Measurements from ENCODE around the gene CALD1. TPM values are rescaled to one million over a fixed set of nuclear protein-coding genes. Genes with fewer than 3 reads are reported as not detected.

The CALD1 gene
- polyA plus RNA-seq, 1 donor = 191 TPM

GRCh38 chr7:134741907-134742635 is 37.4 kb upstream of the CALD1 start:
- no peak for DNase-seq
- H3K4me1 ChIP-seq (ENCODE audit: control insufficient read depth, insufficient read depth, low read length) = peaks cover 3% of the 10 kb centered on the region
- no peaks in the 10 kb centered on the region for H3K9me3 ChIP-seq (ENCODE audit: control insufficient read depth, low read depth, low read length)
- H3K4me3 ChIP-seq (ENCODE audit: low read length) = no peak overlapping the region
- peaks cover 3% of the 10 kb centered on the region for H3K27me3 ChIP-seq (ENCODE audit: control insufficient read depth, insufficient read depth, low read length)
- H3K27ac ChIP-seq (ENCODE audit: low read length) = peak overlapping the region; percentile 43
- no CpG with 5 or more reads among the region's 3 CpGs for WGBS (ENCODE audit: insufficient coverage, low lambda C conversion rate)
- H3K36me3 ChIP-seq (ENCODE audit: control insufficient read depth, insufficient read depth, low read length) = no peaks in the 10 kb centered on the region

- Histone ChIP-seq H3K27me3 (ENCODE audit: control insufficient read depth, insufficient read depth, low read length) (peaks cover 7% of the 10 kb centered on the region), H3K27ac (ENCODE audit: low read length) (peak overlapping the region; percentile 43), H3K4me1 (ENCODE audit: control insufficient read depth, insufficient read depth, low read length) (peaks cover 3% of the 10 kb centered on the region), H3K4me3 (ENCODE audit: low read length) (no peak overlapping the region), H3K9me3 (ENCODE audit: control insufficient read depth, low read depth, low read length) (no peaks in the 10 kb centered on the region), H3K36me3 (ENCODE audit: control insufficient read depth, insufficient read depth, low read length) (no peaks in the 10 kb centered on the region)
- peak in 1 of 2 donors; percentile 46 for DNase-seq
- WGBS (ENCODE audit: insufficient coverage, low lambda C conversion rate) = 100% methylated on average over 1 of the region's 2 CpGs
Measured at GRCh38 chr7:134742688-134743350, 36.6 kb upstream of the CALD1 start.

- DNase-seq = no peak
- peaks cover 3% of the 10 kb centered on the region for H3K4me1 ChIP-seq (ENCODE audit: control insufficient read depth, insufficient read depth, low read length)
- no peaks in the 10 kb centered on the region for H3K9me3 ChIP-seq (ENCODE audit: control insufficient read depth, low read depth, low read length)
- H3K36me3 ChIP-seq (ENCODE audit: control insufficient read depth, insufficient read depth, low read length) = no peaks in the 10 kb centered on the region
- no peak overlapping the region for H3K27ac ChIP-seq (ENCODE audit: low read length)
- H3K4me3 ChIP-seq (ENCODE audit: low read length) = no peak overlapping the region
- WGBS (ENCODE audit: insufficient coverage, low lambda C conversion rate) = 67% methylated on average over 3 of the region's 3 CpGs
- H3K27me3 ChIP-seq (ENCODE audit: control insufficient read depth, insufficient read depth, low read length) = peaks cover 7% of the 10 kb centered on the region
Measured at GRCh38 chr7:134744569-134744968, 34.9 kb upstream of the CALD1 start.

- whole genome bisulfite sequencing (ENCODE audit: insufficient coverage, low lambda C conversion rate) = no CpG with 5 or more reads among the region's 5 CpGs
- H3K27me3 ChIP-seq (ENCODE audit: control insufficient read depth, insufficient read depth, low read length) = peaks cover 5% of the 10 kb centered on the region
- no peaks in the 10 kb centered on the region for H3K9me3 ChIP-seq (ENCODE audit: control insufficient read depth, low read depth, low read length)
- peaks cover 3% of the 10 kb centered on the region for H3K4me1 ChIP-seq (ENCODE audit: control insufficient read depth, insufficient read depth, low read length)
- no peak overlapping the region for H3K27ac ChIP-seq (ENCODE audit: low read length)
- H3K36me3 ChIP-seq (ENCODE audit: control insufficient read depth, insufficient read depth, low read length) = no peaks in the 10 kb centered on the region
- H3K4me3 ChIP-seq (ENCODE audit: low read length) = no peak overlapping the region
- no peak for DNase-seq
Measured at GRCh38 chr7:134747326-134747725, 32.1 kb upstream of the CALD1 start.

- Histone ChIP-seq H3K36me3 (ENCODE audit: control insufficient read depth, insufficient read depth, low read length) (no peaks in the 10 kb centered on the region), H3K4me1 (ENCODE audit: control insufficient read depth, insufficient read depth, low read length) (no peaks in the 10 kb centered on the region), H3K27ac (ENCODE audit: low read length) (no peak overlapping the region), H3K9me3 (ENCODE audit: control insufficient read depth, low read depth, low read length) (no peaks in the 10 kb centered on the region), H3K27me3 (ENCODE audit: control insufficient read depth, insufficient read depth, low read length) (peaks cover 4% of the 10 kb centered on the region), H3K4me3 (ENCODE audit: low read length) (no peak overlapping the region)
- DNase-seq = peak; percentile 25 to 30
- 100% methylated on average over 1 of the region's 6 CpGs for WGBS (ENCODE audit: insufficient coverage, low lambda C conversion rate)
Measured at GRCh38 chr7:134750083-134751062, 29.1 kb upstream of the CALD1 start.

GRCh38 chr7:134752006-134752760 is 27.3 kb upstream of the CALD1 start:
- 100% methylated on average over 1 of the region's 6 CpGs for WGBS (ENCODE audit: insufficient coverage, low lambda C conversion rate)
- no peak for DNase-seq

GRCh38 chr7:134755422-134756022 is 23.9 kb upstream of the CALD1 start:
- 83% methylated on average over 1 of the region's 1 CpG for WGBS (ENCODE audit: insufficient coverage, low lambda C conversion rate)
- H3K4me1 ChIP-seq (ENCODE audit: control insufficient read depth, insufficient read depth, low read length) = no peaks in the 10 kb centered on the region
- no peak overlapping the region for H3K27ac ChIP-seq (ENCODE audit: low read length)
- DNase-seq = no peak
- H3K36me3 ChIP-seq (ENCODE audit: control insufficient read depth, insufficient read depth, low read length) = no peaks in the 10 kb centered on the region
- H3K9me3 ChIP-seq (ENCODE audit: control insufficient read depth, low read depth, low read length) = no peaks in the 10 kb centered on the region
- H3K4me3 ChIP-seq (ENCODE audit: low read length) = no peak overlapping the region
- H3K27me3 ChIP-seq (ENCODE audit: control insufficient read depth, insufficient read depth, low read length) = no peaks in the 10 kb centered on the region

More at GRCh38 chr7:134752006-134752760, 27.3 kb upstream of the CALD1 start:
- Histone ChIP-seq H3K4me1 (ENCODE audit: control insufficient read depth, insufficient read depth, low read length) (no peaks in the 10 kb centered on the region), H3K9me3 (ENCODE audit: control insufficient read depth, low read depth, low read length) (no peaks in the 10 kb centered on the region), H3K4me3 (ENCODE audit: low read length) (no peak overlapping the region), H3K36me3 (ENCODE audit: control insufficient read depth, insufficient read depth, low read length) (no peaks in the 10 kb centered on the region), H3K27me3 (ENCODE audit: control insufficient read depth, insufficient read depth, low read length) (peaks cover 4% of the 10 kb centered on the region), H3K27ac (ENCODE audit: low read length) (no peak overlapping the region)

- H3K9me3 ChIP-seq (ENCODE audit: control insufficient read depth, low read depth, low read length) = no peaks in the 10 kb centered on the region
- WGBS (ENCODE audit: insufficient coverage, low lambda C conversion rate) = no CpG with 5 or more reads among the region's 3 CpGs
- H3K27ac ChIP-seq (ENCODE audit: low read length) = no peak overlapping the region
Measured at GRCh38 chr7:134757938-134758337, 21.5 kb upstream of the CALD1 start.

GRCh38 chr7:134758981-134759380 is 20.5 kb upstream of the CALD1 start:
- WGBS (ENCODE audit: insufficient coverage, low lambda C conversion rate) = no CpG with 5 or more reads among the region's 1 CpG
- Histone ChIP-seq H3K4me3 (ENCODE audit: low read length) (no peak overlapping the region), H3K4me1 (ENCODE audit: control insufficient read depth, insufficient read depth, low read length) (no peaks in the 10 kb centered on the region), H3K27me3 (ENCODE audit: control insufficient read depth, insufficient read depth, low read length) (no peaks in the 10 kb centered on the region), H3K9me3 (ENCODE audit: control insufficient read depth, low read depth, low read length) (no peaks in the 10 kb centered on the region), H3K36me3 (ENCODE audit: control insufficient read depth, insufficient read depth, low read length) (no peaks in the 10 kb centered on the region), H3K27ac (ENCODE audit: low read length) (no peak overlapping the region)
- no peak for DNase-seq

More at GRCh38 chr7:134757938-134758337, 21.5 kb upstream of the CALD1 start:
- Histone ChIP-seq H3K4me3 (ENCODE audit: low read length) (no peak overlapping the region), H3K27me3 (ENCODE audit: control insufficient read depth, insufficient read depth, low read length) (no peaks in the 10 kb centered on the region), H3K36me3 (ENCODE audit: control insufficient read depth, insufficient read depth, low read length) (no peaks in the 10 kb centered on the region), H3K4me1 (ENCODE audit: control insufficient read depth, insufficient read depth, low read length) (no peaks in the 10 kb centered on the region)
- no peak for DNase-seq

Measured in large intestine (tissue), 3 donors.